ENCODE measurements around the gene OR2A5.

Gene OR2A5

GRCh38 chr7:144090667-144091066, 41.9 kb downstream of the OR2A5 start:
- no peaks in the 10 kb centered on the region for H3K27me3 ChIP-seq (ENCODE audit: insufficient read depth, insufficient read length)
- H3K9ac ChIP-seq (ENCODE audit: insufficient read length, low read depth), result no peak overlapping the region
- no peaks in the 10 kb centered on the region for H3K36me3 ChIP-seq (ENCODE audit: insufficient read depth, insufficient read length, low read length)
- no peaks in the 10 kb centered on the region for H3K4me1 ChIP-seq (ENCODE audit: insufficient read depth, insufficient read length)
- H3K4me3 ChIP-seq (ENCODE audit: insufficient read length, low read depth), result no peak overlapping the region
- H3K9me3 ChIP-seq (ENCODE audit: insufficient read depth, low read length), result no peaks in the 10 kb centered on the region
- DNase-seq (ENCODE audit: low read depth, low spot score), result no peak
- TF ChIP-seq ZNF274 (IDR thresholded peaks at IDR 0.05; ENCODE audit: low read depth, low read length) (no peak), YY1 (IDR thresholded peaks at IDR 0.05; ENCODE audit: insufficient read depth, insufficient read length) (no peak), SUZ12 (IDR thresholded peaks at IDR 0.05; ENCODE audit: extremely low read depth, insufficient read depth, insufficient read length) (no peak)

DNA sequence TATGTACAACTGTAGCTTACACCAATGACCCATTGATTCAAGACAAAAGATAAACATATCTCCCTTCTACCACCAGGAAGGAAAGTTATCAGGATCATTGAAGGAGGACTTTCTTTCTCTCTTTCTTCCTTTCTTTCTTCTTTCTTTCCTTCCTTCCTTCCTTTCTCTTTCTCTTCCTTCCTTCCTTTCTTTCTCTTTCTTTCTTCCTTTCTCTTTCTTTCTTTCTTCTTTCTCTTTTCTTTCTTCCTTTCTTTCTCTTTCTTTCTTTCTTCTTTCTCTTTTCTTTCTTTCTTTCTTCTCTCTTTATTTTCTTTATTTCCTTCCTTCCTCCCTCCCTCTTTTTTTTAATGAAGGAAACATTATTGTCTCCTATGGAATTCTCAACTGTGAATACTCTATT, 50.0 kb downstream of the OR2A5 start:
- H3K9ac ChIP-seq (ENCODE audit: insufficient read length, low read depth), result no peak overlapping the region
- H3K4me1 ChIP-seq (ENCODE audit: insufficient read depth, insufficient read length), result no peaks in the 10 kb centered on the region
- no peak overlapping the region for H3K4me3 ChIP-seq (ENCODE audit: insufficient read length, low read depth)
- no peak for DNase-seq (ENCODE audit: low read depth, low spot score)
- H3K27me3 ChIP-seq (ENCODE audit: insufficient read depth, insufficient read length), result no peaks in the 10 kb centered on the region
- TF ChIP-seq YY1 (IDR thresholded peaks at IDR 0.05; ENCODE audit: insufficient read depth, insufficient read length) (no peak), ZNF274 (IDR thresholded peaks at IDR 0.05; ENCODE audit: low read depth, low read length) (no peak), SUZ12 (IDR thresholded peaks at IDR 0.05; ENCODE audit: extremely low read depth, insufficient read depth, insufficient read length) (no peak)
- no peaks in the 10 kb centered on the region for H3K36me3 ChIP-seq (ENCODE audit: insufficient read depth, insufficient read length, low read length)
- H3K9me3 ChIP-seq (ENCODE audit: insufficient read depth, low read length), result no peaks in the 10 kb centered on the region

DNA sequence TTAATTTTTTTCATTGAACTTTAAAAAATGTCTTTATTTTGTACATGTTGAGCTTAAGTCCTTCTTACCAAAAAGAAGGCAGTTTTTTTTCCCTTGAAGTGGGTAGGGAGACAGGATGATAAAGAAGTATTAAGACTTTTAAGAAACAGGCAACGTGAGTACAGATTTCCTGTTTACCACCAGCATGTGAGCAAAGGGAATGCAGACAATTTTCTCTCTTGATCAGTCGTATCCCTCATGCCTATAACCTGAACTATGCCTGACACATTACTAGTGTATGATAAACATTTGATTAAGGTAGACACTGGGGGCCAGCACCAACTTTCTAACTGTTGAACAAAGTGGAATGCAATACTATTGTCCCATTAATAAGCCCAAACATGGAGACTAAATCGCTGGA, 51.9 kb downstream of the OR2A5 start:
- Histone ChIP-seq H3K4me1 (ENCODE audit: insufficient read depth, insufficient read length) (no peaks in the 10 kb centered on the region), H3K4me3 (ENCODE audit: insufficient read length, low read depth) (no peak overlapping the region), H3K36me3 (ENCODE audit: insufficient read depth, insufficient read length, low read length) (no peaks in the 10 kb centered on the region), H3K27me3 (ENCODE audit: insufficient read depth, insufficient read length) (no peaks in the 10 kb centered on the region), H3K9me3 (ENCODE audit: insufficient read depth, low read length) (no peaks in the 10 kb centered on the region), H3K9ac (ENCODE audit: insufficient read length, low read depth) (no peak overlapping the region)
- TF ChIP-seq SUZ12 (IDR thresholded peaks at IDR 0.05; ENCODE audit: extremely low read depth, insufficient read depth, insufficient read length) (no peak), ZNF274 (IDR thresholded peaks at IDR 0.05; ENCODE audit: low read depth, low read length) (no peak), YY1 (IDR thresholded peaks at IDR 0.05; ENCODE audit: insufficient read depth, insufficient read length) (no peak)
- DNase-seq (ENCODE audit: low read depth, low spot score), result no peak

GRCh38 chr7:144102041-144102440, 53.3 kb downstream of the OR2A5 start:
- Histone ChIP-seq H3K27me3 (ENCODE audit: insufficient read depth, insufficient read length) (no peaks in the 10 kb centered on the region), H3K9me3 (ENCODE audit: insufficient read depth, low read length) (no peaks in the 10 kb centered on the region), H3K9ac (ENCODE audit: insufficient read length, low read depth) (no peak overlapping the region), H3K4me3 (ENCODE audit: insufficient read length, low read depth) (no peak overlapping the region), H3K36me3 (ENCODE audit: insufficient read depth, insufficient read length, low read length) (no peaks in the 10 kb centered on the region), H3K4me1 (ENCODE audit: insufficient read depth, insufficient read length) (no peaks in the 10 kb centered on the region)
- DNase-seq (ENCODE audit: low read depth, low spot score), result no peak
- no peak for TF ChIP-seq YY1 (IDR thresholded peaks at IDR 0.05; ENCODE audit: insufficient read depth, insufficient read length)
- TF ChIP-seq SUZ12 (IDR thresholded peaks at IDR 0.05; ENCODE audit: extremely low read depth, insufficient read depth, insufficient read length), result no peak
- no peak for TF ChIP-seq ZNF274 (IDR thresholded peaks at IDR 0.05; ENCODE audit: low read depth, low read length)

DNA sequence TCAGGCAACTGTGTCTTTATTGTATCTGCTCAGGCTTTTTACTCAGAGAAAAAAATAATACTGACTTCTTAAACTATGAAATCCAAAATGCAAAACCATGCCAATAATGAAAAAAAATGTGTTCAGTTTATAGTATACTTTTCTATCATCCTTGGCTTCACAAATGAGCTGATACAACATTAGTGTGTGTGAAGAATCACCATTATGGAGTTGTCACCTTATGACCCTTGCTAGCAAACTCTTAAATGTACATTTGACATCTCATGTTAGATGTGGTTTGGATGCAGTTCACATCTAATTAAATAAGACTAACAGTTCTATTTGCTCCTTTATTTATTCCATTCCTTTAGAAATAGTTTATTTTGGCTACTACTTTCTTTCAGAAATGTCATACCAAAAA, 56.5 kb downstream of the OR2A5 start:
- H3K9ac ChIP-seq (ENCODE audit: insufficient read length, low read depth), result no peak overlapping the region
- H3K27me3 ChIP-seq (ENCODE audit: insufficient read depth, insufficient read length), result no peaks in the 10 kb centered on the region
- DNase-seq (ENCODE audit: low read depth, low spot score), result no peak
- no peak for TF ChIP-seq SUZ12 (IDR thresholded peaks at IDR 0.05; ENCODE audit: extremely low read depth, insufficient read depth, insufficient read length)
- TF ChIP-seq ZNF274 (IDR thresholded peaks at IDR 0.05; ENCODE audit: low read depth, low read length), result no peak
- TF ChIP-seq YY1 (IDR thresholded peaks at IDR 0.05; ENCODE audit: insufficient read depth, insufficient read length), result no peak
- no peaks in the 10 kb centered on the region for H3K9me3 ChIP-seq (ENCODE audit: insufficient read depth, low read length)
- no peaks in the 10 kb centered on the region for H3K36me3 ChIP-seq (ENCODE audit: insufficient read depth, insufficient read length, low read length)
- H3K4me3 ChIP-seq (ENCODE audit: insufficient read length, low read depth), result no peak overlapping the region
- H3K4me1 ChIP-seq (ENCODE audit: insufficient read depth, insufficient read length), result no peaks in the 10 kb centered on the region
